GM19239 (cell line): ENCODE results near the gene SLC25A21.
"Not testable (repeated sequence)": the region's sequence is repeated elsewhere in the genome, so short reads cannot be mapped to it uniquely, and the experiment has no call there.

Source experiments
- DNase-seq: peaks from one replicate; pipeline ENCODE4 v3.0.0; 2011; ENCODE audit warnings: low spot score; ENCODE audit not compliant: insufficient read length
- FAIRE-seq: peaks from 2 replicates; lab custom pipeline; 2011; peaks lifted over from hg19 to GRCh38; lab: Jason Lieb, UNC

SLC25A21 gene

GRCh38 chr14:37114002-37114401 lies 58.4 kb downstream of the SLC25A21 start:
- no peak for DNase-seq

GRCh38 chr14:37098132-37098531 lies 74.3 kb downstream of the SLC25A21 start:
- FAIRE-seq (no peak), DNase-seq (no peak)

More at GRCh38 chr14:37114002-37114401, 58.4 kb downstream of the SLC25A21 start:
- FAIRE-seq: no peak

GRCh38 chr14:37094502-37094901 lies 77.9 kb downstream of the SLC25A21 start:
- DNase-seq: no peak
- FAIRE-seq: no peak

- FAIRE-seq (no peak), DNase-seq (no peak)
These were observed 79.0 kb downstream of the SLC25A21 start for GRCh38 chr14:37093364-37093763.

- FAIRE-seq: no peak
- DNase-seq: no peak
These were observed 80.8 kb downstream of the SLC25A21 start for GRCh38 chr14:37091651-37092050.

- FAIRE-seq (no peak), DNase-seq (no peak)
These were observed 82.4 kb downstream of the SLC25A21 start for GRCh38 chr14:37090026-37090425.

GRCh38 chr14:37089410-37089809 lies 83.0 kb downstream of the SLC25A21 start:
- DNase-seq (no peak), FAIRE-seq (no peak)

- FAIRE-seq: no peak
These were observed 83.8 kb downstream of the SLC25A21 start for GRCh38 chr14:37088356-37089215.

GRCh38 chr14:37087520-37087919 lies 84.9 kb downstream of the SLC25A21 start:
- no peak for FAIRE-seq
- DNase-seq: no peak

More at GRCh38 chr14:37088356-37089215, 83.8 kb downstream of the SLC25A21 start:
- DNase-seq: no peak

- no peak for FAIRE-seq
These were observed 88.8 kb downstream of the SLC25A21 start for GRCh38 chr14:37083599-37083998.

GRCh38 chr14:37082449-37082848 lies 90.0 kb downstream of the SLC25A21 start:
- FAIRE-seq (no peak), DNase-seq (no peak)

More at GRCh38 chr14:37083599-37083998, 88.8 kb downstream of the SLC25A21 start:
- no peak for DNase-seq

GRCh38 chr14:37081856-37082255 lies 90.5 kb downstream of the SLC25A21 start:
- DNase-seq (no peak), FAIRE-seq (no peak)

GRCh38 chr14:37081218-37081617 lies 91.2 kb downstream of the SLC25A21 start:
- DNase-seq (no peak), FAIRE-seq (no peak)

GRCh38 chr14:37078131-37078530 lies 94.3 kb downstream of the SLC25A21 start:
- FAIRE-seq (no peak), DNase-seq (no peak)

- not testable (repeated sequence) for FAIRE-seq, DNase-seq
These were observed 98.1 kb downstream of the SLC25A21 start for GRCh38 chr14:37074320-37074719.

- DNase-seq (no peak), FAIRE-seq (no peak)
These were observed 108.8 kb downstream of the SLC25A21 start for GRCh38 chr14:37063467-37064240.

GRCh38 chr14:37062191-37062803 lies 110.1 kb downstream of the SLC25A21 start:
- FAIRE-seq (no peak), DNase-seq (no peak)

GRCh38 chr14:37061697-37062096 lies 110.7 kb downstream of the SLC25A21 start:
- no peak for DNase-seq
- no peak for FAIRE-seq

- no peak for FAIRE-seq
- no peak for DNase-seq
These were observed 111.7 kb downstream of the SLC25A21 start for GRCh38 chr14:37060496-37061260.

- DNase-seq (no peak), FAIRE-seq (no peak)
These were observed 114.6 kb downstream of the SLC25A21 start for GRCh38 chr14:37057776-37058175.
